Hepatocyte (in vitro differentiated cells): ENCODE data around the gene ZNF684.

Experiments
- CTCF ChIP-seq: fragments of 200-600 bp; sonication (generic); IDR thresholded peaks from 2 replicates; pipeline ENCODE4 v1.5.1; 2016; ENCODE audit warnings: antibody characterized with exemption, mild to moderate bottlenecking; ENCODE audit not compliant: poor library complexity
- EZH2phosphoT487 ChIP-seq: fragments of 200-600 bp; sonication (generic); IDR thresholded peaks from one replicate; pipeline ENCODE4 v1.6.1; 2018; ENCODE audit warnings: antibody characterized with exemption, mild to moderate bottlenecking, low read depth, moderate library complexity; ENCODE audit not compliant: unreplicated experiment, severe bottlenecking

GRCh38 chr1:40595623-40596022 is 64.2 kb downstream of the ZNF684 start:
- TF ChIP-seq CTCF (no peak), EZH2phosphoT487 (no peak)
